NCI-H2196 (cell line): Measurements from ENCODE around the gene TIMM13.
A peak's percentile ranks its signal among the peaks of the same experiment; 100 is the strongest.

Experiments used
- DNase-seq: peaks from one replicate; lab custom pipeline; 2025; ENCODE audit not compliant: unreplicated experiment; lab: John Stamatoyannopoulos, UW

Gene TIMM13

DNA sequence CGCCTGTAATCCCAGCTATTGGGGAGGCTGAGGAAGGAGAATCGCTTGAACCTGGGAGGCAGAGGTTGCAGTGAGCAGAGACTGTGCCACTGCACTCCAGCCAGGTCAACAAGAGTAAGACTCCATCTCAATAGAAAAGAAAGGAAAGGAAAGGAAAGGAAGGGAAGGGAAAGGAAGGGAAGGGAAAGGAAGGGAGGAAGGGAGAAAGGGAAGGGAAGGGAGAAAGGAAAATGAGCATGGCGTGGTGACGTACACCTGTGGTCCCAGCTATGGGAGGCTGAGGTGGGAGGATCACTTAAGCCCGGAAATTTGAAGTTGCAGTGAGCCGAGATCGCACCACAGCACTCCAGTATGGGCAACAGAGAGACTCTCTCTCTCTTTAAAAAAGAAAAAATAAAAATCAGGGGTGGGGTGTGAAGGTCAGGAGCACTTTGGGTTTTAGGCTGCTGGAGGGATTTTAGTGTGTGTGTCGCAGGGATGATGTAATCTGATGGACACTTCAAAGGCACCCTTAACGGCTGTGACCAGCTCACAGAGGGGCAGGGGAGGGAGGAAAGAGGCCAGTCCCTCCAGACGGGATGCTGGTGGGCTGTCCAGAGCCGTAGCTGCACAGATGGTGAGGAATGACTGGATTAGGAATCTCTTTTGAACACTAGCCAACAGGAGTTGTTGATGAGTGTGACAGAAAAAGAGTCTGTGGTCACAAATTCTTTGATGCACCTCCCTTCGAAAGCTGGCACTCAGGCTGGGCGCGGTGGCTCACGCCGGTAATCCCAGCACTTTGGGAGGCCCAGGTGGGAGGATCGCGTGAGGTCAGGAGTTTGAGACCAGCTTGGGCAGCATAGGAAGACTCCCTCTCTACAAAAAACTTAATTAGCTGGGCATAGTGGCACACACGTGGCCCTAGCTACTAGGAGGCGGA is 39.8 kb downstream of the TIMM13 start:
- no peak for DNase-seq

DNA sequence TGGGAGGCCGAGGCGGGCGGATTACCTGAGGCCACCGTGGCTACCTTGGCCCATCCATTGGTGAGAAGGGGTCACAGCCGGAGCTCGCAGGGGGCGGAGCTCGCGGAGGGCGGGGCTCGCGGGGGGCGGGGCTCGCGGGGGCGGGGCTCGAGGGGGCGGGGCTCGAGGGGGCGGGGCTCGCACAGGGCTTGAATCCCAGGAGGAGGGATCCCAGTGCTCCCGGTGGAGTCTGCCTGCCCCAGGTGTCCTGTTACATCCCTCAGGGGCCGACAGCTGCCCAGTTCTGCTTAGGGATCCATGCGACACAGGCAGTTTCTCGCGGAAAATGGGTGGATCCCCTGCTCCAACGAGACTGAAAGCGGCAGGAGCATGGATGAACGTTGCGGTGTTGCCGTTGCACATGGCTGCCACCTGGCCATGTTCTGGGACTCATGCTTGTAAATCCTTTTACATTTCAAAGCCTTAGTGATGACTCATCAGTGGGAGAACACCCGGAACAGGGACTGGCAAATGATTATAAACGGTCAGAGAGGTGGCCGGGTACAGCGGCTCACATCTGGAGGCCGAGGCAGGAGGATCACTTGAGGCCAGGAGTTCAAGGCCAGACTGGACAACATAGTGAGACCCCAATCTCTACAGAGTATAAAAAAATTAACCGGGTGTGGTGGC is 42.2 kb downstream of the TIMM13 start:
- peak; percentile 88 for DNase-seq

DNA sequence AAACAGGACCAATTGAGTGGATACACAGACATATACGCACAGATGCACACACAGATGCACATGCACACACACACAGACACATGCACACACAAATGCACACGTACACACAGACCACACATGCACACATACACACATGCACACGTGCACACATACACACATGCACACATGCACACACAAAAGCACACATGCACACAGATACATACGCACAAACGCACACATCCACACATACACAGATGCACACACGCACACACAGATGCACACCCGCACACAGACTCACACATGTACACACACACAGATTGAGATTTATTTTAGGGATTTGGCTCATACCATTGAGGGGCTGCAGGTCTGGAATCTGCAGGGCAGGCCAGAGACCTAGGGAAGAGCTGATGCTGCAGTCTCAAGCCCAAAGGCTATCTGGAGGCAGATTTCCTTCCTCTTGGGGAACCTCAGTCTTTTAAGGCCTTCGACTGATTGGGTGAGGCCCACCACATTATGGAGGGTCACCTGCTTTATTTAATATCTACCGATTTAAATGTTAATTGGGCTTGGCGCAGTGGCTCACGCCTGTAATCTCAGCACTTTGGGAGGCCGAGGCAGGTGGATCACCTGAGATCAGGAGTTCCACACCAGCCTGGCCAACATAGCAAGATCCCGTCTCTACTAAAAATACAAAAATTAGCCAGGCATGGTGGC is 44.7 kb downstream of the TIMM13 start:
- DNase-seq = no peak

DNA sequence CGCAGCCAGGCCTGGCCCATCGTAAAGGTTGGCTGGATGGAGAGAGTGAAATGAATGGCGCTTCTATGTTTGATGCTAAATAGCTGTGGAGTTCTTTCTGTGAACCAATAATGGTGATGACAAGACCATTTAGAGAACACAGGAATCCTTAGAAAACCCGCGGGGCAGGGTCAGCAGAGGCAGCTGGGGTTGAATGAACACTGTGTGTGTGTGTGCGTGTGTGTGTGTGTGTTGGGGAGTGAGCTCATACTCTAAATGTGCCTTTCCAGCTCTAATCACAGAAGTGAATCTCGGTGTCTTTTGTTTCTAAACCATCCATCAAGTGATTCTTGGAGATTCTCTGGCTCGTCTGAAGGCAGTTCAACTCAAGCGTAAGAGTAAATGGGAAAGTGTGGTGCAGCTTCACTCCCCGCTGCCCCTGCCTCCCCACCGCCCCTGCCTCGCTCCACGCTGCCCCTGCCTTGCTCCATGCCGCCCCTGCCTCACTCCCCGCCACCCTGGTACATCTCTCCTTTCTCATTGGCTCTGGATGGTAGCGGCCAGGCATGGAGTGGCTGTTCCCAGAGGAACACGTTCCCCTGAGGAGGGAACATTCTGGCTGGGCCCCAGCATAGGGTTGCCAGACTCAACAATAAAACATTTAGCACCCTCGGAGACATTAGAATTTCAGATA is 46.1 kb downstream of the TIMM13 start:
- DNase-seq = no peak

DNA sequence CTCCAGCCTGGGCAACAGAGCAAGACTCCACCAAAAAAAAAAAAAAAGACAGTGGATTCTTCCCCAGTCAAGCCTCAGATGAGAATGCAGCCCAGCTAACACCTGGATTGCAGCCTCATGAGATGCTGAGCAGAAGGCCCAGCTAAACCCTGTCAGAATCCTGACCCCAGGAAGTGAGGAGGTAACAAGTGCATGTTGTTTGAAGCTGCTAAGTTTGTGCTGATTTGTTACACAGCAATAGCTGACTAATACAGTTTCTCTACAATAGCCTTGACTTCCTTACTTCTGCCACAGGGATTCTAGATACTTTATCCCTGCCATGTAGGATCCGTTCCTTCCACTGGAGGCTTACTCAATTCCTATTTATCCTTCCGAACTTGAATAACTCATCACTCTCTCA is 46.8 kb downstream of the TIMM13 start:
- DNase-seq = no peak

DNA sequence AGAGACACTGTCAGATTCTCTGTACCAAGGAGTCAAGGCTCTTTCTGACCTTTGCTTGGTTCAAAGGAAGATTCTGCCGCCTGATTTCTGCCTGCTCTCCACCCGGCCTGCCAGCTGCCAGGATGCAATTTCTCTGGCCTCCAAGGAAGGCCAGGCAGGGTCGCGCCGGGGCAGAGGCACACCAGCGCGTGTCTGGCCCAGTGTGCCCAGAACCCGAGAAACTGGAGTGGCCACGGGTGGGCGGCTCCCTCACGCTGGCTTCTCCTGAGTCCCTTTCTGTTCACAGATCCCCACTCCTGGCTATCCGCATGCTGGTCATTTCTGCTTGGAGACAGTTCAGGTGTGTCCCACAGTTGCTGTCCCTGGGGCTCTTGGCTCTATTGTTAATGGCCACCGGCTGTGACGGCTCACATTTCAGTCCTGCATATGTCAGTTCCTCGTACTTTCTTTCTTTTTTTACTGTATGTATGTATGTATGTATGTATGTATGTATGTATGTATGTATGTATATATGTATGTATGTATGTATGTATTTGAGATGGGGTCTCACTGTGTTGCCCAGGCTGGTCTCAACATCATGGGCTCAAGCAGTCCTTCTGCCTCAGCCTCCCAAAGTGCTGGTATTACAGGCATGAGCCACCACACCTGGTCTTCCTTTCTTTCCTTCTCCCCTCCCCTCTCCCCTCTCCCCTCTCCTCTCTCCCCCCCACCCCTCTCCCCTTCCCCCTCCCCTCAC is 50.4 kb downstream of the TIMM13 start:
- peak; percentile 32 for DNase-seq
